Stimulated activated CD4-positive, alpha-beta T cell treated with anti-CD3 and anti-CD28 coated beads, Interleukin-4, amount 100 ng/mL, for 24 hours (primary cell): Measurements from ENCODE around the gene PRR20G.

Experiments
- DNase-seq: peaks from one replicate; pipeline ENCODE4 v3.0.0-alpha.2; 2020

The PRR20G gene

GRCh38 chr3:127262533-127262932, 25.3 kb downstream of the PRR20G start:
- DNase-seq = no peak

DNA sequence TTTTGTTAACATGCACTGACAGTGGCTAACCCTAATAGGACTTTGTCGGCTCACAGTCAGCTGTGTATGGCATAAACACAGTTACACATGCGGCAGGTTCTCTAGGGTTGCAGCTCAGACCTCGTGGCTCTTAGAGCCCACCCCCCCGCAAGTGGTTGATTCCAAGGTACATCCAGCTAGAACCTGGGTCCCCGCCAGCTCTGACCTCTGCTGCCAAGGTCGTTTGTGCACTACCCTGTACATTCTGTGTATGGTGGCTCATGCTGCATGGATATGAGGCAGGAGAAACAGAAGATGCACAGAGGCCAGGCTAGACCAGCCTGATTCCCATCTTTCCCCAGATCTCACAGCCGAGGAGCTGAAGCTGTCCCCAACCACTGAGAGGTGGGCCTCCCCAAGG, 25.9 kb downstream of the PRR20G start:
- DNase-seq = no peak

DNA sequence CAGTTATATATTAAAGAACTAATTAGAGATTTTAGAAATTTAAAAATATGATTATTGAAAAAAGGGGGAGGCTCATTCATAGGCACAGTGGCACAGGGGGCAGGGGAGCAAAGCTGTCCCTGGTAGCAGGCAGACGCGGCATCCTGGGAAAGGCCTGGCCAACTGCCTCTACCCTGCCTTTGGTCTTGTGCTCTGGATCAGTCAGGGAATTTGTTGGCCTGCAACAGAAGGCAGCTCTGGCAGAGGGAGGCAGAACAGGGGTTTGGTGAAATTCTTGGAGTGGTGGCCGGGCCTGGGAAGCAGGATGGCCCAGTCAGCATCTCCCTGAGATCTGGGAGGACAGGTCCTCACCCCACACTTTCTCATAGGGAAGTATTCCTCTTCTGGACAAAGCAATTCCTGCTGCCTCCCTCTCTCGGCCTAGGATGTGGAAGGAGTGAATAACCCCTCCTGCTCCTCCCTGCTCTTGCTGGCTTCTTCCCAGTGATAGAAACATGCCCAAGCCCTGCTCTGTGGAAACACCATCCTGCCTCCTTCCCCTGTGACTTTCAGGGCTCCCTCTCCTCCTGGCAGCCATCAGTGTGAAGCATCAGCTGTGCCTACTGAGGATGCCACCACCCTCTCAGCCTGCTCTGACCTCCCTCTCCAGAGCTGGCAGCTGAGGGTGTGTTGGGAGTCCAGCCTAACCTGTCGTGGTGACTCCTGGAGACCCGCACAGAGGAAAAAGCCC, 26.9 kb downstream of the PRR20G start:
- no peak for DNase-seq

- no peak for DNase-seq
Measured at GRCh38 chr3:127260416-127260815, 27.4 kb downstream of the PRR20G start.

DNA sequence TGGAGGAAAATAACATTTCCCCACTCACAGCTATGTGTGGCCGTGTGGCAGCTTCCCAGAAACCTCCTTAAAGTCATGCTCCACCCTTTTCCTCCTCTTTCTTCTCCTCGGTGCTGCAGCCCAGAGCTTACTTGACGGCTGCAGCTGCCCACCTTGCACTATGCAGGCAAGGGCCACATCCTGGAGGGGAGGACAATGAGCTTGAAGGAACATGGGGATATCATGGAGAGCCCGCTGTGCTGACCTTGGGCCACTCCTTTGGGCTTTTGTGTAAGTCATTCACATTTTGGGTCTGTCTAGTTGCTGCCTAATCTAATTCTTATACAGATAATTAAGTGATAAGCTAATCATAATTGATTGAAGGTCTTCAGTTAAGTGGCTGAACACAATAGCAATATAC, 28.0 kb downstream of the PRR20G start:
- no peak for DNase-seq

DNA sequence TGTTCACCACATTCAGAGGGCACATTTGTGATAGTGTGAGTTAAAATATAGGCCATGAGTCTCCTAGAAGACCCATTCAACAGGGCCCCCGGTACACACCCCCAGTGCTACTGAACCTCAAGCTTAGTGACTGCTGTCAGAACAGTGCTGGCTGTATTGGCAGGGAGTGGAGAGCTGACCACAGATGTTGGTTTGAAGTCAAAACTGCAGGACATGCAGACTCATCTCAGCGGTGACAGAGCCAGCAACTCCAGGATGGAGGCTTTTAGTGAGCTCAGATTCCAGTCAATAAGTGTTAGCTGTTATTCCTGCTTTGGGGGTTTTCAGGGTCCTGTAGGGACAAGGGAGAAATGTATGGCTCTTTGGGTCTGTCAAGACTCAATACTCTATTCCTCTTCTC, 29.1 kb downstream of the PRR20G start:
- no peak for DNase-seq

GRCh38 chr3:127257351-127257750, 30.5 kb downstream of the PRR20G start:
- no peak for DNase-seq

DNA sequence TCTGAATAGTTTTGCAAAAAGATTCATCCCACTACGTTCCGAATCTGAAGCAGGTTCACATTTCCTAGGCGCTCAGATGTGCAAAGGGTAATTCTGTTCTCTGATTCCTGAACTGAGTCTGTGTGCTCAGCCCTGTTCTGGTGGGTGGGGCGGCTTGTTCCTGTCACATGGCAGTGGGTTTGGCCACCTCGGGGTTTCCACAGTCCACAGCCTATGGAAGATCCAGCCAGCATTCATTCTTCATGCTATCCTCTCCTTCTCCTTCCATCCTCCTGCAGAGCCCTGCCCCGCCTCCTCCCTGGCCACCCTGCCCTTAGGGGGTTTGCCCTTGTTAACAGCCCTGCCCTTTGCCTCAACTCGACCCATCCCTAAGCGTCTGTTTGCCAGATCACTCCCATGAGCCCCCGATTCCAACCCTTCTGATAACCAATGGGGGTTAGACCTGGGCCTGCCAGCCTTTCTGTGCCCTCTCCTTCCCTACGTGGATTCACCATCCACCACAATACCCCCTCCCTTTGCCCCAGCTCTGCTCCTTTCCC, 31.0 kb downstream of the PRR20G start:
- DNase-seq = no peak

- DNase-seq = no peak
Measured at GRCh38 chr3:127256138-127256537, 31.7 kb downstream of the PRR20G start.

- no peak for DNase-seq
Measured at GRCh38 chr3:127255516-127255915, 32.3 kb downstream of the PRR20G start.

GRCh38 chr3:127254730-127255129, 33.1 kb downstream of the PRR20G start:
- no peak for DNase-seq

DNA sequence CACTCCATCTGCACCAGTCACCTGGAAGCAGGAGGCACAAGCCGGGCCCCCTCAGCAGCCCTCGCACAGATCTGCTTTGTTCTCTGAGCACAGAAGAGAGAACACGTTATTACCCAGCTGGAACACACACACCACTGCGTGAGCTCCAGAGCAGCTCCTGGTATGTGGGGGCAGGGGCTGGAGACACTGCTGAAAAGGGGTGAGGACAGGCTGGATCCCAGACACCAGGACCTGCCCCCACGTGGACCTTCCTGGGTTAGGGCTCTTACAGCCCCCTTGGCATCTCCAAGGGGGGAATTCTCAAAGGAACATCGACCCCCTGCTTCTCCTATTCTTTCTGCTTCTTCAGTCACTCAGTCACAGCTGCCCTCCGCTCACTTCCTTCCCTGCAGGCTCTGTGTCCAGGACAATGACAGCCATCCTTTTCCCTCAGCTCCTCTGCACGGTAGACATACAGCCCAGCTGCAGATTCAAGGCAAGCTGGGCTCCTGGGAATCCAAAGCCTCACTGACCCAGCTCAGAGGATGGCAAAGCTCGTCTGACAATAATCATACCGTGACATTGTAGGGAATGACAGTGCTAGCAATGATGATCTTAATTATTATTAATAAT, 33.7 kb downstream of the PRR20G start:
- DNase-seq = no peak

DNA sequence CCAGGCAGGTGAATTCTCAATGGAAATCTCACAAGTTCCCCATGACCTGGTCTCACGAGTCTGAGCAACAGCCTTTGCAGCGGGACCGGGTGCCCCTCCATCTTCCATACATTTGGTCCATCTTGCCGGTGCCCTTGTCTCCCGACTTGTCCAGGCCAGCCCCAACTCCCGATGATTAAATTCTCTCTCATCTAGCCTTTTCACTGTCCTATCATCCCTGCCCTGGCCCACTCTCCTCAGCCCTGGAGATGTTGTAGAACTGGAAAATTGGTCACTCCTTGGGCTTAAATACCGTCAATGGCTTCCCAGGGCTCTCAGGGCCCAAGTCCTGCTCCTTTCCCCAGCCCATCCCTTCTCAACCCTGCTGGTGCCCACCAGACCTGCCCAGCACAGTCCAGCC, 34.4 kb downstream of the PRR20G start:
- no peak for DNase-seq

GRCh38 chr3:127252446-127252845, 35.4 kb downstream of the PRR20G start:
- DNase-seq = no peak

DNA sequence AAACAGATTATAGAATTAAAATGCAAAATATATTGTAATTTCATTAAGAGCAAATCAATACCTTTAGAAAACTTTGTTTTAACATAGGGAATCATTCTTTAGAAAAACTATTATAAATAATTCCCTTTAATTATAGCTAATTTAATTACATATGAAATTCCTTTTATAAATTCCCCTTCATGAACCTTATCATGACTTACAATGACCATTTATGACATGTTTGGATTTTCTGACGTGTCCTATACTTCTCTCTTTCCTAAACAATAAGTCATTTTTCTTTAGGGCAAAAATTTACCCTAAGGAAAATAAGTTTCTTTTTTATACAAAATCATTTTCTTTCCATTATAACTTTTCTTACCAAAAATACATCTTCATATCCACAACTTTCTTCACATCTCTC, 37.8 kb downstream of the PRR20G start:
- DNase-seq = no peak

GRCh38 chr3:127247292-127247691, 40.6 kb downstream of the PRR20G start:
- no peak for DNase-seq

DNA sequence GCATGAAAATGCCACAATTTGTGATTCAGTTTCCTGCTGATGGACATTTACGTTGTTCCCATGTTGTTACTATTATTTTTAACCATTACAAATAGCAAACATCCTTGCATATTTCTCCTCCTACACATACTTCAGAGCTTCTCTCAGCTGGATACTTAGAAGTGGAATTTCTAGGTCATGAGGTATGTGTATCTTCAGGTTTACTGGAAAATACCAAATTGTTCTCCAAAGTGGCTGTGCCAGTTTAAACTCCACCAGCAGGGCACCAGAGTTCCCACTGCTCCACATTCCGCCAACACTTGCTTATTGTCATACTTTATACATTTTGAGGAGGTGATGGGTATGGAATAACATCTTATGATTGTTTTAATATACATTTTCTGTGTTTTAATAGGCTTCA, 49.2 kb downstream of the PRR20G start:
- no peak for DNase-seq

DNA sequence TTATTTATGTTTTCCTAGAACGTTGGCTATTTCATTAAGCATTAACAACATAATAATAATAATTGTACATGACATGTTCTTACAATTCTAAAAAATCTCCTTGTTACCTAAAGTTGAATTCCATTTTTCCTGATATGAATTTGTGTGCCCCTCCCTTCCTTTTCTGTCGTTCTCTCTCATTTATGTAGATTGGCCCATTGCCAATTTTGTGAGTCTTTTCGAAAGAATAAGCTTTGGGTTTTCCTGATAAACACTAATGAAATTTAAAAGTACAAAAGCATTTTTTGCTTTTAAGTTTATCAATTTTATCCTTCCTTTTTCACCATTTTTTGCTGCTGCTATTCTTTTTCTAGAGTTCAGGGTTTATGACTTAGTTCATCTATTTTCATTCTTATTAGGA, 50.0 kb downstream of the PRR20G start:
- no peak for DNase-seq

DNA sequence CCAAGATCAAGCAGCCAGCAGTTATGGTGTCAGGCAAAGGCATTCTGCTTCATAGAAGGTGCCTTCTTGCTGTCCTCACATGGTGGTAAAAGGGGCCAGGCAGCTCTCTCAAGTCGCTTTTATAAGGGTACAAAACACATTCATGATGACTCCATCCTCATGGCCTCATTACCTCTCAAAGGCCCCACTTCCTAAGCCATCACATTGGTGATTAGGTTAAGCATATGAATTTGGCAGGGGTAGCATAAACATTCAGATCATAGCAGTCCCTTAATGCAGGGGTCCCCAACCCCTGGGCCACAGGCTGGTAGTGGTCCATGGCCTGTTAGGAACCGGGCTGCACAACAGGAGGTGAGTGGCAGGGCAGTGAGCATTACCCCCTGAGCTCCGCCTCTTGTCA, 52.1 kb downstream of the PRR20G start:
- no peak for DNase-seq

DNA sequence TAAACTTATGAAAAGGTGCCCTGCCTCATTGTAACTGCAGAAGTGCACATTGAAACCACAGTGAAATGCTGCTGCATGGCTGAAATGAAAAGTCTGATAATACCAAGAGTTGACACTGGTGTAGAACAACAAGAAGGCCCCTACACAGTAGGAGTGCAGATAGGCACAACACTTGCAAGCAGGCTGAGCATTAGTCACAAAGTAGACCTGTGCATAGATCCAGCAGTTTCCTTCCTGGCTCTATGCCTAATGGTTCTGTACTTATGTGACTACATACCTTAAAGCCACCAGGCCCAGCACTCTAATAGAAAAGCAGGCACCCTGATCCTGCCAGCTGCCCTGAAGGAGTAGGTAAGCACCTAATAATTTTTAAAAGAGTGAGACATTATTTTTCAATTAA, 53.1 kb downstream of the PRR20G start:
- no peak for DNase-seq
